CD4-positive, alpha-beta T cell (primary cell): ENCODE measurements around the gene BAIAP2. TPM values are rescaled to one million over a fixed set of nuclear protein-coding genes. Genes with fewer than 3 reads are reported as not detected.

Experiments used
- ATAC-seq: fragments of 200-7000 bp; cut with Tn5 transposase; one replicate; pipeline ENCODE4 v1.10.0; 2022; ENCODE audit warnings: mild to moderate bottlenecking; ENCODE audit not compliant: poor library complexity
- CTCF ChIA-PET: fragments of 350-600 bp; sonication (Branson Sonifier 250); formaldehyde crosslinking; loops from one replicate; lab custom pipeline; 2021; ENCODE audit warnings: antibody characterized with exemption, inconsistent platforms; lab: Charles Lee
- POLR2A ChIA-PET: fragments of 350-600 bp; sonication (Branson Sonifier 250); formaldehyde crosslinking; loops from one replicate; lab custom pipeline; 2021; ENCODE audit warnings: antibody characterized with exemption, inconsistent platforms; lab: Charles Lee
- DNase-seq, 14 experiments: peaks; one replicate each; pipeline ENCODE4 v3.0.0-alpha.2; 2013 to 2020; ENCODE audit warnings: mixed read lengths in 2 of 14
- H3K27ac ChIP-seq, 2 donors: one replicate each; pipeline versions ENCODE4 v1.5.1 to v1.7.0; 2013; ENCODE audit warnings: low read length in 2 of 2, low read depth in 1 of 2, mild to moderate bottlenecking in 1 of 2
- H3K27me3 ChIP-seq, 2 experiments: 1 replicate in 1 of 2; 2 replicates in 1 of 2; pipeline versions ENCODE4 v1.6.1 to v1.7.0; 2013; ENCODE audit warnings: low read length in 2 of 2, control low read depth in 1 of 2, mild to moderate bottlenecking in 1 of 2, moderate library complexity in 1 of 2; ENCODE audit not compliant: insufficient read depth in 2 of 2, control insufficient read depth in 1 of 2
- H3K36me3 ChIP-seq: one replicate; pipeline ENCODE4 v1.6.1; 2013; ENCODE audit warnings: low read length, control low read depth; ENCODE audit not compliant: insufficient read depth
- H3K4me1 ChIP-seq: one replicate; pipeline ENCODE4 v1.6.1; 2013; ENCODE audit warnings: low read length, control low read depth; ENCODE audit not compliant: insufficient read depth
- H3K4me3 ChIP-seq: one replicate; pipeline ENCODE4 v1.5.1; 2013; ENCODE audit warnings: mild to moderate bottlenecking, low read length, moderate library complexity
- H3K9me3 ChIP-seq, 2 experiments: 1 replicate in 1 of 2; 2 replicates in 1 of 2; pipeline versions ENCODE4 v1.6.1 to v1.7.0; 2013; ENCODE audit warnings: low read length in 2 of 2, mild to moderate bottlenecking in 2 of 2, control low read depth in 1 of 2, moderate library complexity in 1 of 2; ENCODE audit not compliant: control insufficient read depth in 1 of 2, insufficient read depth in 1 of 2
- H3K27ac Mint-ChIP-seq: one replicate; pipeline ENCODE4 v1.8.0; 2020; ENCODE audit warnings: mixed read lengths
- H3K27me3 Mint-ChIP-seq: one replicate; pipeline ENCODE4 v1.8.0; 2021; ENCODE audit warnings: mixed read lengths
- H3K36me3 Mint-ChIP-seq: one replicate; pipeline ENCODE4 v1.8.0; 2021; ENCODE audit warnings: low read depth, mixed read lengths
- H3K4me1 Mint-ChIP-seq: one replicate; pipeline ENCODE4 v1.8.0; 2021; ENCODE audit warnings: low read depth, mixed read lengths
- H3K4me3 Mint-ChIP-seq: one replicate; pipeline ENCODE4 v1.8.0; 2020; ENCODE audit warnings: mild to moderate bottlenecking, mixed read lengths
- H3K9me3 Mint-ChIP-seq: one replicate; pipeline ENCODE4 v1.8.0; 2020; ENCODE audit warnings: mixed read lengths
- CTCF ChIP-seq: fragments of 200-600 bp; IDR thresholded peaks from one replicate; pipeline ENCODE4 v1.8.0; 2022; ENCODE audit warnings: antibody characterized with exemption, mild to moderate bottlenecking
- intact Hi-C, 2 experiments: fragments of 100-400 bp; cut with DNase I in 1 of 2; cut with micrococcal nuclease in 1 of 2; formaldehyde crosslinking; loops; one replicate each; pipeline versions ENCODE4 v1.15.1 to v1.9.0; 2023 to 2025; cut with DNase I, micrococcal nuclease
- total RNA-seq, 174 experiments: library from RNA in 2 of 174; stranded (reverse) in 2 of 174; gene quantifications; one replicate each; pipeline ENCODE4 v1.2.3 and lab custom pipeline; 2021 to 2026

Gene BAIAP2
- total RNA-seq, 2 experiments from 2014 or later = 4.2 to 4.9 TPM

- Histone ChIP-seq H3K36me3 (no peaks in the 10 kb centered on the region), H3K27me3 (no peaks in the 10 kb centered on the region), H3K4me1 (peaks cover 17% of the 10 kb centered on the region), H3K9me3 (no peaks in the 10 kb centered on the region), H3K4me3 (no peak overlapping the region), H3K27ac (no peak overlapping the region)
- Mint-ChIP-seq H3K4me3 (no peak overlapping the region), H3K4me1 (peaks cover 8% of the 10 kb centered on the region), H3K36me3 (no peaks in the 10 kb centered on the region), H3K27ac (no peak overlapping the region), H3K9me3 (no peaks in the 10 kb centered on the region), H3K27me3 (no peaks in the 10 kb centered on the region)
- TF ChIP-seq CTCF = no peak
- ATAC-seq (no peak), DNase-seq (peak in 3 of 14 experiments; percentile 10 to 67 (median 63))
- intact Hi-C loops = loop anchor here in 1 of 2 experiments (5.0 kb wide), 1 partner anchor 37 kb away; no protein-coding TSS in a partner anchor
- POLR2A ChIA-PET = interaction anchor here (1.1 kb wide), 1 partner anchor 13 kb away, joined by 3 read pairs; no protein-coding TSS in a partner anchor
- CTCF ChIA-PET = interaction anchor here (1.2 kb wide), 1 partner anchor 51 kb away, joined by 3 read pairs; no protein-coding TSS in a partner anchor
Observed at GRCh38 chr17:81049973-81050551, 15.1 kb downstream of the BAIAP2 start.

- no peak for TF ChIP-seq CTCF
- CTCF ChIA-PET = interaction anchor here (1.2 kb wide), 1 partner anchor 51 kb away, joined by 3 read pairs; no protein-coding TSS in a partner anchor
- no peak overlapping the region for H3K27ac Mint-ChIP-seq
Observed at GRCh38 chr17:81050645-81051625, 16.0 kb downstream of the BAIAP2 start.

GRCh38 chr17:81052199-81052997 is 17.4 kb downstream of the BAIAP2 start:
- POLR2A ChIA-PET = no interaction called here
- H3K27ac ChIP-seq = no peak overlapping the region
- H3K27ac Mint-ChIP-seq = no peak overlapping the region
- TF ChIP-seq CTCF = no peak
- intact Hi-C loops = no loop called here
- ATAC-seq (no peak), DNase-seq (no peak)
- no peaks in the 10 kb centered on the region for H3K36me3 Mint-ChIP-seq
- no peaks in the 10 kb centered on the region for H3K27me3 ChIP-seq
- no peak overlapping the region for H3K4me3 ChIP-seq
- CTCF ChIA-PET = no interaction called here
- no peaks in the 10 kb centered on the region for H3K36me3 ChIP-seq
- peaks cover 17% of the 10 kb centered on the region for H3K4me1 ChIP-seq
- no peaks in the 10 kb centered on the region for H3K9me3 ChIP-seq
- H3K9me3 Mint-ChIP-seq = no peaks in the 10 kb centered on the region
- H3K4me1 Mint-ChIP-seq = peaks cover 8% of the 10 kb centered on the region
- H3K4me3 Mint-ChIP-seq = no peak overlapping the region
- no peaks in the 10 kb centered on the region for H3K27me3 Mint-ChIP-seq

More at GRCh38 chr17:81050645-81051625, 16.0 kb downstream of the BAIAP2 start:
- H3K9me3 ChIP-seq = no peaks in the 10 kb centered on the region
- no peaks in the 10 kb centered on the region for H3K27me3 ChIP-seq
- no peak overlapping the region for H3K4me3 ChIP-seq
- peaks cover 17% of the 10 kb centered on the region for H3K4me1 ChIP-seq
- H3K27me3 Mint-ChIP-seq = no peaks in the 10 kb centered on the region
- no peaks in the 10 kb centered on the region for H3K36me3 Mint-ChIP-seq
- H3K36me3 ChIP-seq = no peaks in the 10 kb centered on the region
- no peaks in the 10 kb centered on the region for H3K9me3 Mint-ChIP-seq
- no peak overlapping the region for H3K27ac ChIP-seq
- ATAC-seq (no peak), DNase-seq (no peak)
- POLR2A ChIA-PET = no interaction called here
- intact Hi-C loops = no loop called here
- no peak overlapping the region for H3K4me3 Mint-ChIP-seq
- peaks cover 8% of the 10 kb centered on the region for H3K4me1 Mint-ChIP-seq
